Fibroblast of lung (primary cell): ENCODE results near the gene RGS3. TPM values are rescaled to one million over a fixed set of nuclear protein-coding genes. Genes with fewer than 3 reads are reported as not detected.
A peak's percentile ranks its signal among the peaks of the same experiment; 100 is the strongest.

Source experiments
- DNase-seq, 2 donors: peaks; one replicate each; pipeline versions ENCODE4 v3.0.0 to v3.0.0-alpha.2; 2010; ENCODE audit warnings: low read depth in 2 of 2
- H2AFZ ChIP-seq: 2 replicates; pipeline ENCODE4 v1.5.1; 2012; ENCODE audit warnings: low read length, control low read depth, inconsistent platforms
- H3K27ac ChIP-seq: 2 replicates; pipeline ENCODE4 v1.5.1; 2011; ENCODE audit warnings: low read length, control low read depth; ENCODE audit not compliant: insufficient read depth
- H3K27me3 ChIP-seq: 2 replicates; pipeline ENCODE4 v1.5.1; 2011; ENCODE audit warnings: mild to moderate bottlenecking, low read length; ENCODE audit not compliant: control insufficient read depth, insufficient read depth
- H3K36me3 ChIP-seq: 2 replicates; pipeline ENCODE4 v1.5.1; 2011; ENCODE audit warnings: low read length; ENCODE audit not compliant: control insufficient read depth, insufficient read depth
- H3K4me1 ChIP-seq: 2 replicates; pipeline ENCODE4 v1.5.1; 2011; ENCODE audit warnings: low read length; ENCODE audit not compliant: control insufficient read depth, insufficient read depth; ENCODE audit errors: extremely low read depth
- H3K4me2 ChIP-seq: 2 replicates; pipeline ENCODE4 v1.5.1; 2011; ENCODE audit warnings: low read length, control low read depth; ENCODE audit not compliant: insufficient read depth; ENCODE audit errors: extremely low read depth
- H3K4me3 ChIP-seq, 4 experiments: fragments of 200-600 bp in 1 of 4; sonication (generic) in 1 of 4; replicated peaks in 1 of 4; 2 replicates each; pipeline ENCODE4 v1.5.1; 2011 to 2016; ENCODE audit warnings: low read length in 4 of 4, low read depth in 3 of 4, mild to moderate bottlenecking in 3 of 4, control low read depth in 2 of 4, inconsistent platforms in 1 of 4, mixed read lengths in 1 of 4; ENCODE audit not compliant: insufficient read depth in 1 of 4; ENCODE audit errors: control extremely low read depth in 1 of 4
- H3K79me2 ChIP-seq: 2 replicates; pipeline ENCODE4 v1.5.1; 2012; ENCODE audit warnings: mild to moderate bottlenecking, low read length, inconsistent platforms; ENCODE audit not compliant: control insufficient read depth, insufficient read depth
- H3K9ac ChIP-seq: 2 replicates; pipeline ENCODE4 v1.5.1; 2011; ENCODE audit warnings: mild to moderate bottlenecking, low read length, control low read depth; ENCODE audit not compliant: insufficient read depth
- H3K9me3 ChIP-seq: 2 replicates; pipeline ENCODE4 v1.5.1; 2012; ENCODE audit warnings: low read depth, low read length; ENCODE audit not compliant: control insufficient read depth, insufficient read depth
- H4K20me1 ChIP-seq: 2 replicates; pipeline ENCODE4 v1.5.1; 2011; ENCODE audit warnings: low read length; ENCODE audit not compliant: control insufficient read depth, insufficient read depth; ENCODE audit errors: extremely low read depth
- CTCF ChIP-seq, 2 donors: IDR thresholded peaks in 1 of 2; conservative IDR thresholded peaks in 1 of 2; 1 replicate in 1 of 2; 2 replicates in 1 of 2; pipeline ENCODE4 v1.5.1; 2011 to 2012; ENCODE audit warnings: low read length in 2 of 2, control low read depth in 1 of 2, inconsistent platforms in 1 of 2, low read depth in 1 of 2, mild to moderate bottlenecking in 1 of 2
- EZH2 ChIP-seq: IDR thresholded peaks from 2 replicates; pipeline ENCODE4 v1.5.1; 2012; ENCODE audit warnings: low read length, control low read depth, mild to moderate bottlenecking; ENCODE audit errors: missing control alignments
- polyA plus RNA-seq, 2 donors: library from polyadenylated mRNA; depleted of rRNA in 1 of 2; stranded (reverse) in 1 of 2; unstranded in 1 of 2; fragments of >200 nt; gene quantifications; 2 replicates each; pipeline ENCODE4 v1.2.1, GENCODE V29; 2011 to 2012; ENCODE audit warnings: missing spikeins in 1 of 2
- total RNA-seq: library from RNA; depleted of rRNA; stranded (reverse); fragments of >200 nt; gene quantifications from 2 replicates; pipeline ENCODE4 v1.2.1, GENCODE V29; 2014

Gene RGS3
- total and polyA plus RNA-seq, 2 donors (not counting 1 experiment from before 2014, with no cell fraction given), result 48.1 to 74.3 TPM

DNA sequence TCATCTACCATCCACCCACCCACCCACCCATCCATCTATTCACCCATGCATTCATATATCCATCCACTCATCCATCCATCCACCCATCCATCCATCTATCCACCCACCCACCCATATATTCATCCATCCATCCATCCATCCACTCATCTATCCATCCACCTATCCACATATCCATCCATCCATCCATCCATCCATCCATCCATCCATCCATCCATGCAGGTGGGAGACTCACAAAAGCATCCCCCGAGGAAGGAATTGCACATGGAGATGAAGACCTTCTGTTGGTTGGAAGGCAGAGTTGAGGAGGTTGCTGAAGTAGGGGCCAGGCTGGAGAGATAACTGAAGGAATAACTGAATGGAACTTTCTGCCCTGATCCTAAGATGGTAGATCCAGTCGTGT lies 126.9 kb downstream of the RGS3 start:
- Histone ChIP-seq H3K27me3 (no peaks in the 10 kb centered on the region), H3K27ac (no peak overlapping the region), H3K9ac (no peak overlapping the region), H2AFZ (no peak overlapping the region), H4K20me1 (no peaks in the 10 kb centered on the region), H3K4me1 (peaks cover 7% of the 10 kb centered on the region), H3K9me3 (no peaks in the 10 kb centered on the region), H3K4me2 (no peak overlapping the region), H3K79me2 (peaks cover 14% of the 10 kb centered on the region), H3K36me3 (peaks cover 1% of the 10 kb centered on the region), H3K4me3 (no peak overlapping the region)
- no peak for DNase-seq
- TF ChIP-seq CTCF (conservative IDR thresholded peaks at IDR 0.05 in 1 of 2, IDR thresholded peaks at IDR 0.05 in 1 of 2; ENCODE audit: low read depth in 1 of 2, low read length in 2 of 2) (no peak), EZH2 (no peak)

GRCh38 chr9:113590991-113591898 lies 127.7 kb downstream of the RGS3 start:
- Histone ChIP-seq H3K4me2 (no peak overlapping the region), H3K27me3 (no peaks in the 10 kb centered on the region), H3K9me3 (no peaks in the 10 kb centered on the region), H3K36me3 (peaks cover 5% of the 10 kb centered on the region), H3K4me3 (no peak overlapping the region), H4K20me1 (no peaks in the 10 kb centered on the region), H3K79me2 (peaks cover 23% of the 10 kb centered on the region), H3K4me1 (peaks cover 13% of the 10 kb centered on the region), H3K9ac (no peak overlapping the region), H3K27ac (no peak overlapping the region), H2AFZ (no peak overlapping the region)
- DNase-seq, result peak; percentile 50 to 71
- peak; percentile 85 to 91 for TF ChIP-seq CTCF (conservative IDR thresholded peaks at IDR 0.05 in 1 of 2, IDR thresholded peaks at IDR 0.05 in 1 of 2; ENCODE audit: low read depth in 1 of 2, low read length in 2 of 2)
- TF ChIP-seq EZH2, result no peak

DNA sequence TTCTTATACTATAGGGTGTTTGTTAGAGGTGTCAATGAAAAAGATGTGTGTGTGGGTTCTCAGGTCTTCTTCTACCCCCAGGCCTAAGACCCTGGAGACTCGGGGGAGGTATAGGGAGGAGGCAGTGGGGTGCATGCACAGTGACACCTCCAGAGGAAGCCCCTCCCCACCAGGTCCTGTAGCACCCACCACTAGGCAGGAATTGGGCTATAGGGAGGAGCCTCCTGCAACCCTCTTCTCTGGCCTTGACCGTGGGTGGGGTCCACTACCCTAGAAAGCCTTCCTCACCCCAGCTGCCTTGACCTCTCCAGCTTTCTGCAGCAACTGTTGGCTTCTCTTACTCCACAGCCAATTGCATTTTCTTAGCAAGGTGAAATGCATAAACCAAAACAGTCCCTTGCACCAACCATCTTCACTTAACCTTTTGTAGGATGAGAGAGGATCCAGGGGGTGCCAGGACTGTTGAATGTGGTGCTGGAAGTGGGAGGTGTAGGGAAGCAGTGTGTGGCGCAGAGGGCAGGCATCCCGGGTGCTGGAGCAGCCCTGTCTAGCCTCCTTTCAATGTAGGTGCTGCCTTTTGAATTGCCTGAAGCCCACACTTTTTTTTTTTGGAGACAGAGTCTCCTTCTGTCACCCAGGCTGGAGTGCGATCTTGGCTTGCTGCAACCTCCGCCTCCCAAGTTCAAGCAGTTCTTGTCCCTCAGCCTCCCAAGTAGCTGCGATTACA lies 128.5 kb downstream of the RGS3 start:
- DNase-seq, result no peak
- Histone ChIP-seq H3K27ac (no peak overlapping the region), H3K4me1 (peaks cover 19% of the 10 kb centered on the region), H3K9me3 (no peaks in the 10 kb centered on the region), H3K4me3 (no peak overlapping the region), H3K9ac (no peak overlapping the region), H3K27me3 (no peaks in the 10 kb centered on the region), H3K36me3 (peaks cover 10% of the 10 kb centered on the region), H2AFZ (no peak overlapping the region), H3K4me2 (no peak overlapping the region), H4K20me1 (no peaks in the 10 kb centered on the region), H3K79me2 (peaks cover 31% of the 10 kb centered on the region)
- TF ChIP-seq CTCF (conservative IDR thresholded peaks at IDR 0.05 in 1 of 2, IDR thresholded peaks at IDR 0.05 in 1 of 2; ENCODE audit: low read depth in 1 of 2, low read length in 2 of 2), result no peak
- TF ChIP-seq EZH2, result no peak
